GM21528 (cell line): Measurements from ENCODE around the gene CBY1.
"Not testable (repeated sequence)": the region's sequence is repeated elsewhere in the genome, so short reads cannot be mapped to it uniquely, and the experiment has no call there.

ENCODE experiments used
- ATAC-seq: cut with Tn5 transposase; IDR thresholded peaks from one replicate; pipeline ENCODE4 v1.9.1; 2021; ENCODE audit warnings: mild to moderate bottlenecking, moderate library complexity; ENCODE audit not compliant: unreplicated experiment, low FRiP score

Gene CBY1

DNA sequence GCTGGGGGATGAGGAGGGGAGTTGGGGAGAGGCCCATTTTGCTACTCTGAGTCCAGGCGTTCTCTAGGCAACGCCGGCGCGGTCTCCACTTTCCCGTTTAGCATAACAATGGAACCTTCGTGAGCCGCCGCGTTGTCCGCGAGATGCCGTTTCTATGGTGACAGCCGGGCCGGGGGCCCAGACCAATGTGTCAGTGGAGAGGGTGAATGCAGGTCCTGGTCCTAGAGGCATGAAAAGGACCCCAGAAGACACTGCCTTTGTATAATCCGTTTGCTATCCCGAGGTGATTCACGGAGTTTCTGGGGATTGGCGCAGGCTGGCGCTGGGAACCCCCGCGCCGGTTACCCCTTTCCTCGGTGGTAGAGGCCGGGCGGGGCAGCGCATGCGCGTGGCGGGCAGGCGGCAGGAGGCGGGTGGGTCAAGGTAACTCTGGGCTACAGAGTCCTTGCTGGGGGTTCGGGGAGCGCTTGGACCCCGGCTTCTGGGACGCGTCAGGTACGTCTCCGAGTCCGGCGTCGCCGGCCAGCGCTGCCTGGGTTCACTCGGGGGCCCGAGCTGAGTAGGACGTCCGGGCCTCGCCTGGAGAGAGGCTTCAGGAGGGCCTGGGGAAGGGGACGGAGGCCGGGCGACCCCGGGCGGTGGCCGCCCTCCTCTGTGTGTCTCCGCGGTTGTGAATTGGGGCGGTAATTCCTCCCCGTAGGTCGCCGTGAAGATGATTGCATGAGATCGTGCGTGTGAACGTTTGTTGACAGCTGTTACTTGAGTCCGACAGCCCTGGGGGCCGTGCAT is at the start of gene CBY1, which contains the start of gene FAM227A:
TSS of gene CBY1 (plus strand) at position 383 of the 789 bp plus-strand sequence. CDS start 11,417 bp downstream, outside the sequence.
TSS of gene FAM227A (minus strand) at position 137 of the 789 bp plus-strand sequence. CDS start 6,224 bp downstream, outside the sequence.
- peak; percentile 71 for ATAC-seq

- ATAC-seq: no peak
These were observed 48.8 kb upstream of the CBY1 start for GRCh38 chr22:38607680-38608079.

GRCh38 chr22:38608992-38609750 is 47.3 kb upstream of the CBY1 start:
- ATAC-seq: no peak

DNA sequence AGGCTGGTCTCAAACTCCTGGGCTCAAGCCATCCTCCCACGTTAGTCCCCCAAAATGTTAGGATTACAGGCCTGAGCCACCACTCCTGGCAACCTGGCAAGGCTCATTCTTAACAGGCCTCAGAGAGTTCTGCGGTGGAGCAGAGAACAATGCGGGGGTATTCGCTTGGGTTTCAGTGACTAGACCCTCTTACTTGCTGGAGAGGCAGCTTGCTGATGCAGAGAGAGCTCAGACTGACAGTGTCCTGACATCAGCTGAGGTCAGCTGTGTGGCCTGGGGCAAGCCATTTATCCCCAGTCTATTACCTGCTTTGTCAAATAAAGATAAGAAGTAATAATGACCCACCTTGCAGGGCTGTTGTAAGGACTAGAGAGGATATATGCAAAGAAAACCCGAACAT is 46.2 kb upstream of the CBY1 start:
- ATAC-seq: no peak

- ATAC-seq: no peak
These were observed 44.9 kb upstream of the CBY1 start for GRCh38 chr22:38611559-38611958.

DNA sequence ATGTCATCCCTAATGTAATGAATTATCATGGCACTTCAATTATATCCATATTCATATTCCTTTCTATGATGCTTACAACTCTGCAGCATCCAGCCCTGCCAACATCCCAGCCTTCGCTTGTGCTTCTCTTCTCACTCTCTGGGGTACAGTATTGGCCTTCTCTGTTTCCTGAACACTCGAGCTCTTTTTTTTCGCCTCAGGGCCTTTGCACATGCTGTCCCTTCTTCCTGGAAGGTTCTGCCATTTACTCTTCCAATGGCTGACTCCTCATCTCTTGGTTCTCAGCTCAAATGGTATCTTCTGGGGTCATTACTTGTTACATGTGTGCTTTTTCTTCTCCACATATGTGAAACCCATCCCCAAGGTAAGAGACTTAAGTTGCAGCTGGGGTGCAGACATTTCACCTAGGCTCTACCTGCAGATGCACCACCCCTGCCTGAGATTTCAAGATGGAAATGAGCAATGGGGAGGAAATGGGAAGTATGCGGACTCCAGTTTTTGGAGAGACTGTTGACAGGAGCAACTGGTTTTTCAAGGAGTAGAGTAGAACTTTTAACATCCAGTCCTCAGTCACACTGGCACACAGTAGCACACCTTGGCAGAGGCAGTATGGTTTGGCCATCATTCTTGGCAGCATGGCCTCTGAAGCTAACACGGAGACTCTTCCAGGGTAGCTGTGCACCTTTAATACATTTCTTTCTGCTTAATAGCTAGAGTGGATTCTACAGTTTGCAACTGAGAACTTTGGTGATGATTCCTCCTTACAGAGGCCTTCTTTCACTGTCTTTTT is 44.0 kb upstream of the CBY1 start:
- no peak for ATAC-seq

GRCh38 chr22:38613588-38613987 is 42.9 kb upstream of the CBY1 start:
- no peak for ATAC-seq

GRCh38 chr22:38614332-38615063 is 41.9 kb upstream of the CBY1 start:
- ATAC-seq: no peak

GRCh38 chr22:38615064-38615405 is 41.4 kb upstream of the CBY1 start:
- ATAC-seq: not testable (repeated sequence)

DNA sequence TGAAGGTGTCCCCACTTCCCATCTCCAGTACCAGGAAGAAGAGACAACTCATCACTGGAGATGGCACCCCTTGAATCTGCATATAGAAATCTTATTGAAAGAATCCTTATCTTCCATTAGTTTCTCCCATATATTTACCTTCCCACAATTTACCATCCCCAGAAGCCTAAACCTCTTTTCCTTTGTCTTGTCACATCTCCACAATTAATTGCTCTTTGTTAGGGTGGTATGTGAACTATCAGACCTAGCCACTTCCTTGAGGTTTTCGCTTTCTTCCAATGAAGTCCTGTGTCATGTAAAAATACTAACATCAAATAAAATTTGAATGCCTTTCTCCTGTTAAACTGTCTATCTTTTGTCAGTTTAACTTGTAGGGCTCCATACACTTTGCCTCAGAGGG is 38.2 kb upstream of the CBY1 start:
- no peak for ATAC-seq

GRCh38 chr22:38618682-38619081 is 37.8 kb upstream of the CBY1 start:
- no peak for ATAC-seq

GRCh38 chr22:38623351-38623750 is 33.1 kb upstream of the CBY1 start:
- no peak for ATAC-seq

GRCh38 chr22:38628444-38628843 is 28.0 kb upstream of the CBY1 start:
- ATAC-seq: no peak

DNA sequence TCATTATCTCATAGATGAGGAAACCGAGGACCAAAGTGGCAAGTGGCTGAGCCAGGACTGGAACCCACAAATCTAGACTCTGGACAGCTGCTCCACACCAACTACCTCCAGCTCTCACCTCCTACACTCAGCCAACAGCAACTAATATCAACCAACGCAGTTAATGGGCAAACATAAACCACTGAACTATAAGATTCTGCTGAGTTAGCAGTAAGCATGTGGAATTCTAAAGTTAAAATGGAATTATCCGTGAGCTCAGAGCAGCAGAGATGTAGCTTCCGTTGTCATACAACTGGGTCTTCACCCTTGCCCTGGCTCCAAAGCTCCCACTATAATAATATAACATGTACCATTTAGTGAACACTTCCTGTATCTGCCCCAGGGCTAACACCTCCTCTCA is 27.3 kb upstream of the CBY1 start:
- no peak for ATAC-seq

DNA sequence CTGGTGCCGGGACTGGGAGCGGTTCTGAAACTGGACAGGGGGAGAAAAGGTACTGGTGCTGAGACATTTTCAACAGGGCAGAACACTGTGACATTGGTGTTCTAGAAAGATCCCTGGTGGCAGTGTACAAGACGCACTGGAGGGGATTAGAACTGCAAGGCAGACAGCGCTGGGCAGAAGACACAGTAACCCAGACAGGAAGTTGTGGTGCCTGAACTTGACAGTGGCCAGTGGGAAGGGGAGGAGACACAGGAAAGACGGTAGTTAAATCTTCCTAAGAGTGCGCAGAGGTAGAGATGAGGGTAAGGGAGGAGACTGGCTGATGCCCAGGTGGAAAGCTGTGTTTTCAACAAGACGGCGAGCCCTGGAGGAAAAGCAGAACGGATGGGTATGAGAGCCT is 24.7 kb upstream of the CBY1 start:
- no peak for ATAC-seq

GRCh38 chr22:38632528-38632927 is 23.9 kb upstream of the CBY1 start:
- no peak for ATAC-seq

GRCh38 chr22:38638216-38638615 is 18.2 kb upstream of the CBY1 start:
- no peak for ATAC-seq

DNA sequence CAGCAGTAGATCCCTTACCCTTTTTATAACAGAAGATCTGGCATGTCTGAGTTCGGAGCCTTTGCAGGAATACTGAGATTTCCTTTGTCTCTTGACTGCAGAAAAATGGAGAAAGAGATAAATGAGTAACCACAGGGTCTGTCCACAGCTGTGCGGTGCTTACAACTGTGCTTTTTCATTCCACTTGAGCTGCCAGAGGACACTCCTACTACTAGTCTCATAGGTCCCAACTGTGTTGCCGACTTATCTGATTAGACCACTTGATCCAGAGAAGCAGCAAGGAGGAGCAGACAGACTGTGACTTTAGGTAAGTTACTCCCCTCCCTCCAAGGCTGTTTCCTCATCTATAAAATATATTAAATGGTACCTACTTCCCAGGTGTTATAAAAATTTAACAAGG is 17.7 kb upstream of the CBY1 start:
- ATAC-seq: no peak

DNA sequence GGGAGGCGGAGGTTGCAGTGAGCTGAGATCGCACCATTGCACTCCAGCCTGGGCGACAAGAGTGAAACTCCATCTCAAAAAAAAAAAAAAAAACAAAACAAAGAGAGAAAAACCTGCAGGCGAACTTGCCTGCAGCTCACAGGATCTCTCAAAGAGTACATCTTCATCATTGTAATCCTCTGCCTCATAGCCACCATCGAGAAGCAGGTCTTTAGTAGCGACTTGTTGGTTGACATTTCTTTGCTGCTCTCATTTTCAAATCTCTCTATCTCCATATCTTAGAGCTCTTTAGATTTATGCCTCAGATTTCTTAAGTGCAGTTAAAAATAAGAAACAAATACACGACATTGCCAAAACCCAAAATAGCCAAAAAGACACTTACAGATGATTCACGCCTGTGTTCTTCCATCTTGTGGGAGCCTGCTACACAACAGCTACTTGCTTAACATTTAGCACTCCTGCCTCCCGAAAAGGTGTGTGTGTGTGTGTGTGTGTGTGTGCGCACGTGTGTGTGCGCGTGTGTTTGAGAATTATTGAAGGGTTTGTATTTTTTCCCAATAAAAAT is 14.9 kb upstream of the CBY1 start:
- ATAC-seq: no peak

DNA sequence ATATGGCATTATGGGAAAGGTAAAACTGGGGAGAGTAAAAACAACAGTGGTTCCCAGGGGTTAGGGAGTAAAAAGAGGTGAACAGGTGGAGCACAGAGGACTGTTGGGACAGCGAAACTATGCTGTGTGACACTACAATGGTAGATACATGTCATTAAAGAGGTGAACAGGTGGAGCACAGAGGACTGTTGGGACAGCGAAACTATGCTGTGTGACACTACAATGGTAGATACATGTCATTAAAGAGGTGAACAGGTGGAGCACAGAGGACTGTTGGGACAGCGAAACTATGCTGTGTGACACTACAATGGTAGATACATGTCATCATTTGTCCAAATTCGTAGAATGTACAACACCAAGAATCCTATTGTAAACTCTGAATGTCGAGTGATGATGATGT is 12.2 kb upstream of the CBY1 start:
- not testable (repeated sequence) for ATAC-seq
